Stimulated activated naive CD8-positive, alpha-beta T cell treated with anti-CD3 and anti-CD28 coated beads, Interleukin-15, Interleukin-2, amounts not matched to agents 100 U/mL and 50 U/mL, for 24 hours (primary cell): ENCODE data around the gene RHCE.
"Not testable (repeated sequence)": the region's sequence is repeated elsewhere in the genome, so short reads cannot be mapped to it uniquely, and the experiment has no call there.

ENCODE experiments used
- ATAC-seq: fragments of 150-1000 bp; cut with Tn5 transposase; one replicate; pipeline ENCODE4 v1.10.0; 2021
- DNase-seq: peaks from one replicate; pipeline ENCODE4 v3.0.0; 2021

RHCE gene

DNA sequence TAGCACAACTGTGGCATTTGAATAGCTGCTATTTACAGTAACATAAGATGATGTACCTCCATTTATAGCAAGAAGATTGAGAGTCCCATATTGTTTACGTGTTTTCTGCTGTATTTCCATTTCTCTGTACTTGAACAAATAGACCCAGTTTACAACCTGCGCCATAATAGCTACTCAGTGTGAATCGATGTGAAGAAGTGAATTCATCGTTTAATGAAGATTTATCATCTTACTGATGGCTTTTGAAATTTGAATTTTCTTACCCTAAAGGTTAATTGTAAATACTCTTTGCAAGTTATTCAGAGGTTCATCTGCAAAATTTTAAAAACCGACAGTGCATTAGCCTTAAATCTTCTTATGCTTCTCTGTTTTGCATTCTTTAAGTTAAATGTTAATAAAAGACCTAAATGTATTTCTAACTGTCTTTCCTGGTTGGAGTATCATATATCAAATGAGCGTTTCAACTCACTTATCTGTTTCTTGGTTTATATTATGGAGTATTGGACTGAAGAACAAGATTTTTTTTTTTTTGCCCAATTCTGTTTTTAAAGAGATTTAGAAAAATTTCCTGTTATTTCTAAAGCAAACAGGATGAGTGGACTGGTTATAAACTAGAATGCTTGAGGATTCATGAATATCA is 12.2 kb upstream of the RHCE start:
- DNase-seq (no peak), ATAC-seq (no peak)

DNA sequence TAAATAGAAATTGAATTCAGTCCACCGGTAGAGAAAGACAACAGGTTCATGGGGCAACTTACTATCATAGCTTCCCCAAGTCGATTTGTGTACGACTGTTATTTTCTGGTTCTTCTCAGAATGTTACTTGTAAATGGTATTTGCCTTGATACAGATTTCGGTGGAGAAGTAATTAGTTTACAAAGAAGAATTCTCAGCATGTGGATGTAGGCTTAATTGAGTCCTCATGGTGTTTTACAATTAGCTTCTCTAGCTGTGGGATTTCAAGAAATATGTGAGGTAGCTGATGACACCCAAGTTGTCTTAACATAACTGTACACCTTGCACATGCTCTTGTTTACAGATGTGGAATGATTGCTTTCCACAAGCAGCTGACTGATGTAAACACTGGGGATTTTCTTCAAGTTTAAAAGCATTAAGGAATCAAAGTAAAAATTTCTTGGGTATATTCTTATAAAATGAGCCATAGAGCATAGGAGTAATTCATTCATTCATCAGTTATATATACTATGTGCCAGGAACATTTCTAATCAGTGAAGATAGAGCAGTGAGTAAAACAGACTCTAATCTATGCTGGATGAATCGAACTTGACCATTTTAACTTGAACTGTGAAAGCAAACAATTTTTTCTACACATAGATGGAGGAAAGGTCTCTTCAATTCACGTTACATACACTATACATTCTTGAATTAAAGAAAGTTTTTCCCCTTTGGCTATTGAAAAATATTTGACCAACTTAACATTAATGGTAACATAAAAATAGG is 11.5 kb upstream of the RHCE start:
- no peak for ATAC-seq
- DNase-seq: no peak

DNA sequence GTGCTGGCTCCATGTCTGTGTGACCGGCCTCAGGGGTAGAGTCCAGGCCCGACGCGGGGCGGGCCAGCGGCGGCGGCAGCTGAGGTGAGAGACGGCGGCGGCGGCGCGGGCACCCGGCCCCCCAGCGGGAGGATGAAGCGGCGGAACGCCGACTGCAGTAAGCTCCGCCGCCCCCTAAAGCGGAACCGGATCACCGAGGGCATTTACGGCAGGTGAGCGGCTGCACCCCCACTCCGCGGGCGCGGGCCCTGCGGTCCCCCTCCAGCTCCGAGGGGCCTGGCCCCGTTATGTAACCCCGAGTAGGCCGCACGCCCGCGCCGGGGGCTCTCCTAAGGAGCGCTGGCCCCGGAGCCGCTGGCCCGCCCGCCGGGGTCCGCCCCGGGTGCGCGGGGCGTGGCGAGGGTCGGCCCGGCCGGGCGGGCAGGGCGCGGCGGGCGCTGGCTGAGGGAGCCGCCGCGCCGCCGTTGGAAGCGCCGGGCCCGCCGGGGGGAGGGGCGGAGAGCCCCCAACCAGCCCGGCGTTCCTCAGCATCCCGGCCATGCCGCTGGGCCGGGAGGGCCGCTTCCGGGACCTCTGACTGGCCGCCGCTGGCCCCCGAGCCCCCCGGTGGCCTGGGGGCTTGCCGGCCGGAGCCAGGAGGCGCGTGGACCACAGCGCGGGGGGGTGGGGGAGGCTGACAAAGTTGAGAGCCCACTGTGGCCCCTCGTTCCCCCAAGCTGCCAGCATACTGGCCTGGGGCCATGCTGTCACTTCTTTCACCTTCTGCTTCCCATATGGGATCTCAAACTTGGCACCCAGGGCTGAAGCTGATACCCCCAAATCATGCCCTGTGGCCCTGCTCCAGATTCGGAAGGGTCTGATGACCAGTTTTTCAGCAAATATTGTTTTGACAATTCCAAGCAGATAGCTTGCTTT is 10.6 kb upstream of the RHCE start:
- DNase-seq: peak; percentile 11
- ATAC-seq: peak; percentile 39

DNA sequence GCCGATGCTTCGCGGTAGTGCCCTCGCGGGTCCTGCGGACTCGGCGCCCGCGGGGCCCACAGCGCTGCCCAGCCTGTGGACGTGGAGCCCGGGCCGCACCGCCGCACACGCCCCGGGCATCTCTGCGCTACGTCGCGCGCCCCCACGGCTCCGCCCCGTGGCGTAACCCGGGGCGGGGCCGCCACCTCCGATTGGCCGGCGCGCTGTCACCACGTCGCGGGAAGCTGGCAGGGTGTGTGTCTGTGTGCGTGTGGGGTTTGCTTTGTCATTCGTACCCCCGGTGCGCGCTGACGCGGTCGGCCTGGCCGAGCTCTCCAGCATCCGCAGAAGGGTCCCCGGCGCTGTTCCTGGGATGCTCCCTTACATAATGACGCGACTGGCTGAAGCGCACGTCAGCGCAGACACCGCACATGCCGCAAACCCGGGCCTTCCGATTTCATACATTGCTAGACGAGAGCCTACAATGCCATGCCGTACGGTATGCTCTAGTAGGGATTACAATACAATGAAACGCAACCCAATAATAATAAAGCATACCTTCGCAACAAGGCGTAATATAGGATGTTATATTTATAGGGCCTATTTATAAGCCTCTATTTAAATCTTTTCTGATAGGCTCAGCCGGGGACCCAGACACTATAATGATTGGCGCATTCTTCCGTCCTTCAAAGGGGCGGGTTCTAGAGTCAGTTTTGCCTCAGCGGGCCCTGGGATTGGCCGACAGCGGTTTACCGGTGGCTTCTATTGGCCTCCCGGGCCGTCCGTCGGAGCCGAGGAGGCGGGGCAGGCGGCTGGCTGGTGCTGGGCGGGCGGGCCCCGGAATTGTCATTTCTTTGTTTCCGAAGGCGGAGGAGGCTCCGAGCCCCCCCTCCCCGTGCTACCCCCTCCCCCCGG is 9.7 kb upstream of the RHCE start, which contains the start of gene MACO1:
Gene MACO1 (plus strand): TSS at position 825 of the 894 bp plus-strand sequence. CDS start 202 bp downstream, outside the sequence.
- ATAC-seq: peak; percentile 93
- peak; percentile 97 for DNase-seq

DNA sequence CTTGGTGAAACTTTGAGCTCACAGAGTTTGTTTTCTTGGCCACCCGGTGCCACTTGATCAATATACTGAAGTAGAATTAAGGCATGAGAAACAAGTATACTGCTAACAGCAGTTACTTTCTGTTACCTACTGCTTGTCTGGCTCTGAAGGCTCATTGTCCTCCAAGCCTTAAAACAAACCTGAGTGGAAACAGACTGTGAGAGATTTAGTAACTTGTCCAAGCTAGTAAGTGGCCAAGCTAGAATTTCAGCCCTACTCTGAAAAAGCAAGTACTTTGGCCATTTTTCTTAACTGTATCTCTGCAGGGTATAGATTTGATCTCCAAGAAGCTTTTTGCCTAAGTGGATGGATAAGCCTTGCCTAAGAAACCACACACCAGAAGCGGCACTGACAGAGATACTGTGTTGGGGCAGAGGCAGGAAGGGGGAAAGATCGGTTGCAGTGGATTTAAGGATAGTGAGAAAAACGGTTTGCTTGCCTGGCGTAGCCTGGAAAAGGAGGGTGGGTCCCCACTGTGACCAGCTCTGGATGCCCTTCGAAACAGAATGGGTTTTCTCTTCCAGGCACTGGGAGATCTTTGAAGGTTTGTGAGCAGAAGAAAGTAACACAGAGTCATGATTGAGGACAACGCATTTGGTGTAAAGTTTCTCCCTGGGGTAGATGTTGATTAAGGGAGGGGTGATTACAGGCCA is 8.0 kb upstream of the RHCE start:
- DNase-seq: no peak
- no peak for ATAC-seq

DNA sequence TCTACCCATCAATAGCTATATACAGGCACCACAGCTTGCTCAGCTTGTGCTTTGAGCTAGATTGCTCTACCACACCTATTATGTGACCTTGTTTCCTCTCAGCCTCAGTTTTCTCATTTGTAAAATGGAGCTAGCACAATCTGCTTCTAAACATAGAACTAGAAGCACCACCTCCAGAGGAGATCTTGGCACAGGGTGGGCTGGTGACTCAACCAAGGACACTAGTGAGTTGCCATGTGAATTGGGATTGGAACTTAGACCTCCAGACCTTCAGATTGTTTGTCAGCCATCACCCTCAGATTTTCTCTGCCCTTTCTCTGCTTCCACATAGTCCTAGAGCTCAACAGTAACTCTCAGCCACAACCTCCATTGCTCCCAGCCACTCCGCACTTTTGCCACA is 7.1 kb upstream of the RHCE start:
- DNase-seq (no peak), ATAC-seq (no peak)

DNA sequence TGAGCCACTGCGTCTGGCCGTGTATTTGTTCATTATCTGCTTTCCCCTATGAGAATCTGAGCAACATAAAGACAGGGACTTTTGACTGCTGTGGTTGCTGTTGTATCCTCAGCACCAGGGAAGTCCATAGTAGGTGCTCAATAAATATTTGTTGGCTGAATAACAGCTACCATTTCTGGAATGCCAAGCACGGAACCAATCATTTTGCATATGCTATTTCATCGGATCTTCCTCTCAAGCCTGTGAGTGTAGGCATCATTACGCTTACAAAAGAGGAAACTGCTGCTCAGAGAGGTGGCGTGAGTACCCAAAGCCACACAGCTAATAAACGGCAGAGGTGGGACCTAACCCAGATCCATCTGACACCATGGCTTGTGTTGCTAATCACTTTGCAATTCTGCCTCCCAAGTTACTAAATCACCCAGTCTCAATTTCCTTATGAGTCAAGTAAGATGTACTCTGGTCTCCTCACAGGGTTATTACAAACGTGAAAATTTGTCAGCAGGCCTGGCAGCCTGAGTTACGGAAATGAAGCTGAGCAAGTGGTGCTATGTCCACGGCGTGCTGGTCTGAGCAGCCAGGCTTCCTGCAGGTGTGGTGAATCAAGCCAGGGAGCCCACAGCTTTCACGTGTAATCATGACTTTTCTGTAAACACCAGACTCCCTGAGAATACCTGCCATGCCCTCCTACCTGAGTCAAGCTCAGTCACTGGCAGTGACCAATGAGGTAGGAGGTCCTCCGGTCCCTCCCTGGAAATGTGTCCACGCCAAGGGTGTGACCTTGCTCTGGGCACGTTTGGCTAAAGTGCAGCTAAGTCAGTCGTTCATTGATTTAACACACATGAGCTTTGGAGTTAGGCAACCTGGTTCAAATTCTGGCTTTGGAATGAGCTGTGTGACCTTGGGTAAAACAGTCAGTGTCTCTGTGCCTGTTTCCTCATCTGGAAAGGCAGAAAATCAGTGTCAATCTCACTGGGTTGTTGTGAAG is 4.8 kb upstream of the RHCE start:
- no peak for ATAC-seq
- DNase-seq: no peak

DNA sequence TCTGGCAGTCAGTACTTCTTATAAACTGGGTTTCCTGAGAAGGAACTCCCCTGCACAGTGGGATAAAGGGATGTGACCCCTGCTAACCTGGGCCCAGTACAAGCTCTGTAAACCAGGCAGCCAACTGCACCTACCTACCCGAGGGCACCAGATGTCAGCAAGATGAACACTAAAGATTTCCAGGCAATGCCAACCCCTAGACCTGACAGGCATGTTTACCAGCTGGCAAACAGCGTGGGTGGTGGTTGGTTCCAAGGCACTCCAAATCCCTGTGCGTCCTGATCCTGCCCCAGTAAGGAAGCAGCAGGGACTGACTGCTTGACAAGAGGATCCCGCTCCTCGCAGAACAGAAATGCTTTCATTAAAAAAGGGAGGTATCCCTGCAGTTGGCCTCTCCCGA is 2.6 kb upstream of the RHCE start:
- DNase-seq, ATAC-seq: not testable (repeated sequence)

DNA sequence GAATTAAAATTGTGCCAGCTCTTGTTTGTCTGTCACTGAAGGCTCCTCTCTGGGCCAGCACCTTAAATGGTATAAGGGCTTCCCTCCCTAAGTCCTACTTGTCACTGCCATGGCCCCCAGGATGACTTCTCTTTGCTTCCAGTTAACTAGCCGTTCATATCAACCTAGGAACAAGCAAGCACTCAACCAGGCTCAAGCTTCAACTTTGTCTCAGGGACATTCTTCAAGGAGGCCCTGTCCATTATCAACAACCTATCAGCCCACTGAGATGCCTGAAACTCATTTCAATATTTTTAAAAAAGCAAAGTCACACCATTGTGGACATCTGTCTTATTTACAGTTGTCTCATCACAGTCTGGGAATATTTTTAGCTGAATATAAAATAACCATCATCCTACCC is 1.3 kb downstream of the RHCE start:
- ATAC-seq, DNase-seq: not testable (repeated sequence)

DNA sequence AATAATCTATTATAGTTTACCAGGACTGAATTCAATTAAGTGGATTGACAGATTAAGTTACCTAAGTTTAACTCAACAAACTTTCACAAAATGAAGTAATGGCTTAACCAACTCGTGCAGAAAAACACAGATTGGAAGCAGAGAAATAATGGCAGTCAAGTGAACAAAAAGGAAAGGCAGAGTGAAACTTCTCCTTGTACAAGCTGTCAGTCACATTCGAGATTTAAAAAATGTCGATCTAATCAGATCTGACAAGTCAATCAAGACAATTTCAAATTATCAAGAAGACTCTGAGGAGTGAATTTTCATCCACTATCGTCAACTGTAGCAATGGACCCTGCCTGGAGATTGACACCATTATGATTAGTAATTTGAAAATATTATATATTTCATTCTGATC is 3.3 kb downstream of the RHCE start:
- not testable (repeated sequence) for ATAC-seq, DNase-seq

DNA sequence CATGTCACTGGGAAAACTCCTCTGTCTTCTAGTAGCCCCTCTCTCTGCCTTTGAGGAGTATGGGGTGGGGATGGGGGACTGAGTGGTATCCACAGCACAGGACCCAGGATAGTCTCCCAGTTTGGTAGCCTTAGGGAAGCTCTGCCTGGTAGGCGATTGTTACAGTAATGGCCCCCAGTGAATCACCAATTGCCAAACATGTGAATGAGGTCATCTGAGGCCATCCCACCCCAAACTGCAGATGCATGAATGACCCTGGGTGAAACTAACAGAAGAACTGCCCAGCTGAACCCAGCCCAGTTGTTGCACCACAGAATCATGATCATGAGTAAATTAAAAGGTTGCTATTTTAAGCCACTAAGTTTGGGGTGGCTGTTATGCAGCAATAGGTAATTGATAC is 6.0 kb downstream of the RHCE start:
- ATAC-seq: not testable (repeated sequence)

DNA sequence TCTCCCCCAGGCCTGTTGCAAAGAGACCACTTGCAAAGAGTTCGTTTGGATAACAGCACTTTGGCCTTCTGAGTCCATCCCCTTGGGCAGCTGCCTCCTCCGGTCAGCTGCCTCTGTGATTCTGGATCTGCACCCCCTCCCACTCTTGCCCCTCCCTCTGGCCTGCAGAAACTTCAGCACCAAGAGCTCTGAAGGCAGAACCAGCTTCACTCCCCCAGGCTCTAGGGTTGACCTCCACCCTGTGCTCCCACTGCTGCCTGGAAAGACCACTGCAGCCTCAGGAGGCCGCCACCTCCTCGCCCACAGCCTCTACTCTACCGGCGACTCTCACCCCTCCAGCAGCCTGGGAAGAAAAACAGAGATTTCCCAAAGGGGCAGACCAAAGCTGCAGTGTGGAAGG is 6.5 kb downstream of the RHCE start:
- DNase-seq, ATAC-seq: not testable (repeated sequence)

More for the DNA sequence above, 6.0 kb downstream of the RHCE start:
- DNase-seq: not testable (repeated sequence)

DNA sequence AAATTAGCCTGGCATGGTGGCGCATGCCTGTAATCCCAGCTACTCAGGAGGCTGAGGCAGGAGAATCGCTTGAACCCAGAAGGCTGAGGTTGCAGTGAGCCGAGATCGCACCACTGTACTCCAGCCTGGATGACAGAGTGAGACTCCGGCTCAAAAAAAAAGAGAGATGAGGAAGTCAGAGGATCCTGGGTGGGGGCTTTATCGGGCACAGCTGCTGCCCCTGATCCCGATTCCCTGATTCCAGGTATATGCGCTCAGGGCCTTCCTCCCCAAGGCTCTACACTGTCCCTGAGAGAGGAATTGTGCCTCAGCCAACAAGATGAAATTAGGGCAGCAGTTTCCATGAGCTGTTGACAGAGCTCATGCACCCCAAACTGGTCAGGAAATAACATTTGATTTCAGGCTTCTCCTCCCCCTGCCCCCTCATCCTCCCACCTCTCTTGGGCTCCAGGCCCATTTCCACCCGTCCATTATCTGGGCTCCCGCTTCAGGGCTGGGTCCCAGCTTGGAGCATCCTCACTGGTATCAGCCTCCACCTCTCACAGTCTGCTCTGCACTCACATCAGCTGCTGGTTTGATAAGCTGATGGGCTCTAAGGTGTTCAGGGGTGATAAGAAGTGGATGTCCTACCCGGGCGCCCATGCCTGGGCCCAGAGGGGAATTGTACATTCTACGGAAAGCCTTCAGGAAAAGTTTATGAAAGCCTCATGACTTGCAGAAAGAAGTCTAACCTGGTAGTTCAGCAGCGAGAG is 7.6 kb downstream of the RHCE start:
- not testable (repeated sequence) for ATAC-seq, DNase-seq

DNA sequence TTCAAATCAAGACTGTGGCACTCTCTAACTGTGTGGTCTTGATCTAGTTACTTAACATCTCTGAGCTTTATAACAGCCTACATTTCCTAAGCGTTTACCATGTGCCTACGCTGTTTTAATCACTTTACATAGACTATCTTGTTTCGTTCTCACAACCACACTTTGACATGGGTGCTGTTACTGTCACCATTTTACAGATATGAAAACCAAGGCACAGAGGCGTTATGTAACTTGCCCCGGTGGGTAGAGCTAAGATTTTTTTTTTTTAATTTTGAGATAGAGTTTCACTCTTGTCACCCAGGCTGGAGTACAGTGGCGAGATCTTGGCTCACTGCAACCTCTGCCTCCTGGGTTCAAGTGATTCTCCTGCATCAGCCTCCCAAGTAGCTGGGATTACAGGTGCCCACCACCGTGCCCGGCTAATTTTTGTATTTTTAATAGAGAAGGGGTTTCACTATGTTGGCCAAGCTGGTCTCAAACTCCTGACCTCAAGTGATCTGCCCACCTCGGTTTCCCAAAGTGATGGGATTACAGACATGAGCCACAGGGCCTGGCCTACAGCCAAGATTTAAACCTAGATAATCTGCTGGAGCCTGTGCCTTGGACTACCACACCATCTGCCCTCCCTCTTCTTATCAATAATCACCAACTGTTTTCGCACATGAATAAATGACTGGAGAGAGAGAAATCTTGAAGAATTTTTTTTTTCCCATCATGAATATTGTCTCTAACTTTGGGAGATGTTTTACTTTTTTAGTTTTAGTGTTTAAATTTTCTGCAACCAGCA is 10.8 kb downstream of the RHCE start:
- DNase-seq, ATAC-seq: not testable (repeated sequence)

DNA sequence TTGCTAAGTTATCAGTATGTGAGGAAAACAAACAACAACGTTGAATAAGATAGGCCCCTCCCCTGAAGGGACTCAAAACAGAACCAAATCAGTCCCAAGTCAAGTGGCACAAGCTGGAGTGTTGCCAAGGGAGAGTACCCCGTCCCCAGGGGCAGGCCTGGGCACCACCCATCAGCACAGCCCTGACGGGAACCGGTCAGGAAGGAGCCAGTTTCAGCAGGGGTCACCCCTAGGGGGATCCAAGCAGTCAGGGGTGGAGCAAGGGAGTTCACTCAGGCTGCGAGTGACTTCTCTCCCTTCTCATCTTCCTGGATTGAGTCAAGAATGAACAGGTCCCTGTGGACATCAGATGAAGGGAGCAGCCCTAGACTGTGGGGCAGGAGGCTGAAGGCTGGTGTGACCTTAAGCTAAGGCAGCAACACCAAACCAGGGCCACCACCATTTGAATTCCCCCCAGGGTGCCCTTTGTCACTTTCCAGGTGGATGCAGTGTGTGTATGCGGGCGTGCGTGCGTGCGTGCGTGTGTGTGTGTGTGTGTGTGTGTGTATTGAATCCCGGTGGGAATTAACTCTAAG is 14.8 kb downstream of the RHCE start:
- DNase-seq: not testable (repeated sequence)
- peak; percentile 63 for ATAC-seq

DNA sequence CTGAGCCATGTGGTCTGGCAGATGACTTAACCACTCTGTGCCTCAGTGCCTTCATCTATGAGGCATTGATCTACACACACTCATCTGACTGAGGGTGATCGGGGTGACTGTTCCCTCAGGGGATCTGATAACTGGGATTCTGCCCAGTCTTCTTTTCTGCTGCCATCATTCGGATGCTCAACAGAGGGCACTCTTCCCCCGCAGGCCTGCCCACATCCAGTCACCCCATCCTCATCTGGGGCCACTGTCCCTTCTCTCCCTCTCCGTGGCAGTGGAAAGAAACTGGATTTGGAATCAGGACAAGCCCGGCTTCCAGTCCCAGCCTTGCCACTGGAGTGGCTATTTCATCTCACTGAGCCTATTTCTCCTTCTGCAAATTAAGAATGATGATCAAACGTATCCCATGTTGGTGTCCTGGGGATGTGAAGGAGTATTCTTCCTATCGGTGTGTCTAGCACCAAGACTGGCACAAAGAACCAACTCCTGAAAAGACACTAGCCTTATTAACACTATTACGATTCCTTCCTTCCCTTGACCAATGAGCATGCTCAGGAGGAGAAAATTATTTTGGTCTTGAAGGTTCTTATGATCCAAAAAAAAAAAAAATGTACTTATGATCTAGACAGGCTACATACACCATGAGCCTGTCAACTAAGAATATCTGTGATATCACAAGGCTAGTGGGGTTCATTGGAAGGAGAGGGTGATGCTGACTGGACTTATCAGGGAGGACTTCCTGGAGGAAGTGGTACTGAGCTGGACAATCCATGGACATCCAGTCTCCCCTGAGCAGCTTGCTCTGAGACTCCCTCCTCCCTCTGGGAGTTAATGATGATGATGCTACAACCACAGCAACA is 17.4 kb downstream of the RHCE start:
- DNase-seq: peak; percentile 15

More for the DNA sequence above, 17.4 kb downstream of the RHCE start:
- ATAC-seq: peak; percentile 51
